ENCODE measurements around the gene TSHR.

DNA sequence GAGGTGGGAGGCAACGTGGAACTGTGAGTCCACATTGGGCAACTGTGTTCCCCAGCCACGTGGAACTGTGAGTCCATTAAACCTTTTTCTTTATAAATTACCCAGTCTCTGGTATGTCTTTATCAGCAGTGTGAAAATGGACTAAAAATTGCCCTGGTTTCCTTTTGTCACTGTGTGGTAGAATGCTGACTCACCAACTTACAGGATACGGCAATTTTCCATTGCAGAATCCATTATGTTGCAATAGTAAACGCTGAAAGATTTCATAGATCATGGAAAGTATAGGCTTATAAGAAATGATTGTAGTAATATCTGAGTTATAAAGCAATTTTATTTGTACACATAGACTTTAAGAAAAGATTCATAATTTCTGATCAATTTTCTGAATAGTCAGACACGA is 172.4 kb downstream of the TSHR start:
- TF ChIP-seq, protein P1, sequence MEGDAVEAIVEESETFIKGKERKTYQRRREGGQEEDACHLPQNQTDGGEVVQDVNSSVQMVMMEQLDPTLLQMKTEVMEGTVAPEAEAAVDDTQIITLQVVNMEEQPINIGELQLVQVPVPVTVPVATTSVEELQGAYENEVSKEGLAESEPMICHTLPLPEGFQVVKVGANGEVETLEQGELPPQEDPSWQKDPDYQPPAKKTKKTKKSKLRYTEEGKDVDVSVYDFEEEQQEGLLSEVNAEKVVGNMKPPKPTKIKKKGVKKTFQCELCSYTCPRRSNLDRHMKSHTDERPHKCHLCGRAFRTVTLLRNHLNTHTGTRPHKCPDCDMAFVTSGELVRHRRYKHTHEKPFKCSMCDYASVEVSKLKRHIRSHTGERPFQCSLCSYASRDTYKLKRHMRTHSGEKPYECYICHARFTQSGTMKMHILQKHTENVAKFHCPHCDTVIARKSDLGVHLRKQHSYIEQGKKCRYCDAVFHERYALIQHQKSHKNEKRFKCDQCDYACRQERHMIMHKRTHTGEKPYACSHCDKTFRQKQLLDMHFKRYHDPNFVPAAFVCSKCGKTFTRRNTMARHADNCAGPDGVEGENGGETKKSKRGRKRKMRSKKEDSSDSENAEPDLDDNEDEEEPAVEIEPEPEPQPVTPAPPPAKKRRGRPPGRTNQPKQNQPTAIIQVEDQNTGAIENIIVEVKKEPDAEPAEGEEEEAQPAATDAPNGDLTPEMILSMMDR (IDR thresholded peaks at IDR 0.05; ENCODE audit: poor library complexity): no peak
- TF ChIP-seq EZH2 (IDR thresholded peaks at IDR 0.05; ENCODE audit: borderline replicate concordance): no peak
- no peak for TF ChIP-seq EZH2phosphoT487 (IDR thresholded peaks at IDR 0.05; ENCODE audit: low read depth, severe bottlenecking, unreplicated experiment)
